ENCODE results near the gene ARSJ. TPM values are rescaled to one million over a fixed set of nuclear protein-coding genes. Genes with fewer than 3 reads are reported as not detected.

Gene ARSJ
- total and polyA plus RNA-seq, 10 donors, result 0.07 to 1.6 (median 0.52) TPM

GRCh38 chr4:113947484-113947883 is 32.0 kb downstream of the ARSJ start:
- Histone ChIP-seq H3K4me3 (no peak overlapping the region), H3K36me3 (no peaks in the 10 kb centered on the region), H3K9me3 (no peaks in the 10 kb centered on the region), H3K27ac (no peak overlapping the region), H3K4me1 (no peaks in the 10 kb centered on the region), H3K27me3 (replicated peaks in 1 of 7) (no peaks in the 10 kb centered on the region)
- DNase-seq, result no peak
- intact Hi-C loops (cut with DNase I; ENCODE audit: low total_unique reads), result no loop called here
- 88 to 100% (median 96%) methylated on average over 1 of the region's 1 CpG for WGBS, 5 donors
- TF ChIP-seq POLR2A (IDR thresholded peaks at IDR 0.05) (no peak), POLR2AphosphoS5 (IDR thresholded peaks at IDR 0.05) (no peak), CTCF (IDR thresholded peaks at IDR 0.05 in 8 of 11, conservative IDR thresholded peaks at IDR 0.05 in 3 of 11) (no peak)

- no peaks in the 10 kb centered on the region for H3K9me3 ChIP-seq
- no peaks in the 10 kb centered on the region for H3K4me1 ChIP-seq
- TF ChIP-seq POLR2A (IDR thresholded peaks at IDR 0.05) (no peak), POLR2AphosphoS5 (IDR thresholded peaks at IDR 0.05) (no peak), CTCF (IDR thresholded peaks at IDR 0.05 in 8 of 11, conservative IDR thresholded peaks at IDR 0.05 in 3 of 11) (no peak)
- no peaks in the 10 kb centered on the region for H3K36me3 ChIP-seq
- no peak overlapping the region for H3K4me3 ChIP-seq
- no peaks in the 10 kb centered on the region for H3K27me3 ChIP-seq (replicated peaks in 1 of 7)
- WGBS, 5 donors, result 68 to 88% (median 81%) methylated on average over 1 of the region's 1 CpG
- intact Hi-C loops (cut with DNase I; ENCODE audit: low total_unique reads), result no loop called here
- no peak overlapping the region for H3K27ac ChIP-seq
- no peak for DNase-seq
These were observed 33.5 kb downstream of the ARSJ start for GRCh38 chr4:113945906-113946305.

GRCh38 chr4:113943863-113944262 is 35.6 kb downstream of the ARSJ start:
- TF ChIP-seq POLR2AphosphoS5 (IDR thresholded peaks at IDR 0.05), result no peak
- TF ChIP-seq POLR2A (IDR thresholded peaks at IDR 0.05), result no peak
- no peak for TF ChIP-seq CTCF (IDR thresholded peaks at IDR 0.05 in 8 of 11, conservative IDR thresholded peaks at IDR 0.05 in 3 of 11)
- H3K4me1 ChIP-seq, result no peaks in the 10 kb centered on the region
- 17 to 28% (median 22%) methylated on average over 3 of the region's 3 CpGs for WGBS, 5 donors
- intact Hi-C loops (cut with DNase I; ENCODE audit: low total_unique reads), result no loop called here
- H3K36me3 ChIP-seq, result no peaks in the 10 kb centered on the region
- DNase-seq, result no peak
- H3K27ac ChIP-seq, result no peak overlapping the region
- no peak overlapping the region for H3K4me3 ChIP-seq
- H3K9me3 ChIP-seq, result peaks cover 0 to 4% (median 0%) of the 10 kb centered on the region in 8 donors
- no peaks in the 10 kb centered on the region for H3K27me3 ChIP-seq (replicated peaks in 1 of 7)

GRCh38 chr4:113943085-113943484 is 36.4 kb downstream of the ARSJ start:
- Histone ChIP-seq H3K9me3 (peaks cover 0 to 4% (median 0%) of the 10 kb centered on the region in 8 donors), H3K4me3 (no peak overlapping the region), H3K4me1 (no peaks in the 10 kb centered on the region), H3K27me3 (replicated peaks in 1 of 7) (no peaks in the 10 kb centered on the region), H3K27ac (no peak overlapping the region), H3K36me3 (no peaks in the 10 kb centered on the region)
- no peak for DNase-seq
- intact Hi-C loops (cut with DNase I; ENCODE audit: low total_unique reads), result no loop called here
- 41 to 90% (median 45%) methylated on average over 1 of the region's 1 CpG for WGBS, 5 donors
- no peak for TF ChIP-seq POLR2AphosphoS5 (IDR thresholded peaks at IDR 0.05)
- no peak for TF ChIP-seq POLR2A (IDR thresholded peaks at IDR 0.05)
- TF ChIP-seq CTCF (IDR thresholded peaks at IDR 0.05 in 8 of 11, conservative IDR thresholded peaks at IDR 0.05 in 3 of 11), result no peak

Data from spleen (tissue), 11 donors.